ENCODE results near the gene SCNN1A. TPM values are rescaled to one million over a fixed set of nuclear protein-coding genes. Genes with fewer than 3 reads are reported as not detected.
A peak's percentile ranks its signal among the peaks of the same experiment; 100 is the strongest.

The SCNN1A gene
- total and polyA plus RNA-seq, 2 donors (not counting 3 experiments of a cell fraction or from before 2014, with no cell fraction given): 0.12 to 0.18 TPM

GRCh38 chr12:6335451-6336078, 39.8 kb downstream of the SCNN1A start:
- CTCF ChIA-PET: interaction anchor here (0.7 to 4.4 kb wide), 22 partner anchors 8 to 347 kb away, joined by 3 to 58 read pairs (median 8); partner anchors contain the start of genes LTBR and SCNN1A
- FAIRE-seq: peak; percentile 18
- no TSS peak for BruUV-seq (replicated peaks)
- dilution Hi-C loops (cut with MboI; ENCODE audit: extremely low pct_ligation_motif_present, low sequenced_read_pairs): no loop called here
- Histone ChIP-seq H3K79me2 (ENCODE audit: control insufficient read depth, insufficient read depth, low read length) (peaks cover 66% of the 10 kb centered on the region), H3K36me3 (ENCODE audit: control insufficient read depth in 2 of 2, extremely low read depth in 1 of 2, insufficient read depth in 2 of 2, low read length in 2 of 2) (peaks cover 17 to 27% of the 10 kb centered on the region in 2 experiments), H3K4me3 (replicated peaks in 1 of 3; ENCODE audit: insufficient read depth in 1 of 3, low read depth in 1 of 3, low read length in 3 of 3) (peak overlapping the region in 2 of 3 experiments; percentile 1 to 37), H4K20me1 (replicated peaks; ENCODE audit: control insufficient read depth, extremely low read depth, insufficient read depth, low read length) (no peaks in the 10 kb centered on the region), H3K9ac (replicated peaks; ENCODE audit: extremely low read depth, insufficient read depth, low read length) (peak overlapping the region; percentile 75), H3K27me3 (ENCODE audit: control insufficient read depth in 2 of 2, insufficient read depth in 2 of 2, low read length in 2 of 2) (no peaks in the 10 kb centered on the region), H3K9me3 (replicated peaks; ENCODE audit: control insufficient read depth, insufficient read depth, low read length) (no peaks in the 10 kb centered on the region), H3K4me1 (ENCODE audit: control insufficient read depth, extremely low read depth, insufficient read depth, low read length) (peaks cover 63% of the 10 kb centered on the region), H3K9me1 (replicated peaks; ENCODE audit: control insufficient read depth, extremely low read depth, insufficient read depth, low read length) (no peaks in the 10 kb centered on the region), H2AFZ (ENCODE audit: low read depth, low read length) (no peak overlapping the region), H3K27ac (ENCODE audit: insufficient read depth, low read depth, low read length) (peak overlapping the region; percentile 92), H3K4me2 (ENCODE audit: insufficient read depth, low read length) (peak overlapping the region; percentile 60)
- TF ChIP-seq, protein P1, sequence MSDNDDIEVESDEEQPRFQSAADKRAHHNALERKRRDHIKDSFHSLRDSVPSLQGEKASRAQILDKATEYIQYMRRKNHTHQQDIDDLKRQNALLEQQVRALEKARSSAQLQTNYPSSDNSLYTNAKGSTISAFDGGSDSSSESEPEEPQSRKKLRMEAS (IDR thresholded peaks at IDR 0.05; ENCODE audit: insufficient read depth, insufficient read length): no peak
- TF ChIP-seq GATA2 (IDR thresholded peaks at IDR 0.05; ENCODE audit: insufficient read depth, insufficient read length, low read depth, low read length): no peak
- no peak for TF ChIP-seq EZH2 (IDR thresholded peaks at IDR 0.05; ENCODE audit: borderline replicate concordance, low read depth, low read length, severe bottlenecking)
- no peak for TF ChIP-seq POLR2A (IDR thresholded peaks at IDR 0.05; ENCODE audit: low read depth, low read length)
- TF ChIP-seq FOS (IDR thresholded peaks at IDR 0.05; ENCODE audit: borderline replicate concordance, insufficient read depth, low read length): peak; percentile 59
- TF ChIP-seq JUN (IDR thresholded peaks at IDR 0.05; ENCODE audit: borderline replicate concordance, insufficient read depth, insufficient read length, low read depth): no peak
- TF ChIP-seq POLR2AphosphoS5 (IDR thresholded peaks at IDR 0.05; ENCODE audit: insufficient read depth, low read depth, low read length): no peak
- TF ChIP-seq, protein P2, sequence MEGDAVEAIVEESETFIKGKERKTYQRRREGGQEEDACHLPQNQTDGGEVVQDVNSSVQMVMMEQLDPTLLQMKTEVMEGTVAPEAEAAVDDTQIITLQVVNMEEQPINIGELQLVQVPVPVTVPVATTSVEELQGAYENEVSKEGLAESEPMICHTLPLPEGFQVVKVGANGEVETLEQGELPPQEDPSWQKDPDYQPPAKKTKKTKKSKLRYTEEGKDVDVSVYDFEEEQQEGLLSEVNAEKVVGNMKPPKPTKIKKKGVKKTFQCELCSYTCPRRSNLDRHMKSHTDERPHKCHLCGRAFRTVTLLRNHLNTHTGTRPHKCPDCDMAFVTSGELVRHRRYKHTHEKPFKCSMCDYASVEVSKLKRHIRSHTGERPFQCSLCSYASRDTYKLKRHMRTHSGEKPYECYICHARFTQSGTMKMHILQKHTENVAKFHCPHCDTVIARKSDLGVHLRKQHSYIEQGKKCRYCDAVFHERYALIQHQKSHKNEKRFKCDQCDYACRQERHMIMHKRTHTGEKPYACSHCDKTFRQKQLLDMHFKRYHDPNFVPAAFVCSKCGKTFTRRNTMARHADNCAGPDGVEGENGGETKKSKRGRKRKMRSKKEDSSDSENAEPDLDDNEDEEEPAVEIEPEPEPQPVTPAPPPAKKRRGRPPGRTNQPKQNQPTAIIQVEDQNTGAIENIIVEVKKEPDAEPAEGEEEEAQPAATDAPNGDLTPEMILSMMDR (IDR thresholded peaks at IDR 0.05; ENCODE audit: extremely low read depth in 1 of 2, insufficient read depth in 1 of 2, low read depth in 1 of 2, low read length in 2 of 2): peak; percentile 70 to 71
- TF ChIP-seq MYC (IDR thresholded peaks at IDR 0.05; ENCODE audit: low read depth, low read length): peak; percentile 37
- POLR2A ChIA-PET: interaction anchor here (0.8 to 1.8 kb wide), 10 partner anchors 10 to 204 kb away, joined by 3 to 13 read pairs (median 7); partner anchors contain the start of genes GAPDH, LTBR and VAMP1
- DNase-seq (ENCODE audit: low read depth, low spot score): peak; percentile 85
- intact Hi-C loops (cut with micrococcal nuclease): loop anchor here (1.0 to 5.0 kb wide), 9 partner anchors 10 to 199 kb away; partner anchors contain the start of genes GAPDH and LTBR
